Endothelial cell of umbilical vein (primary cell): Measurements from ENCODE around the gene AP4M1.

ENCODE experiments used
- EZH2 ChIP-seq: IDR thresholded peaks from 2 replicates; pipeline ENCODE4 v1.6.1; 2012; ENCODE audit warnings: borderline replicate concordance, low read depth, mild to moderate bottlenecking, moderate library complexity, low read length, inconsistent platforms; ENCODE audit not compliant: severe bottlenecking
- POLR2A ChIP-seq: IDR thresholded peaks from 2 replicates; pipeline ENCODE4 v1.6.1; 2012; ENCODE audit warnings: low read depth, mild to moderate bottlenecking, control low read depth, low read length
- POLR2AphosphoS5 ChIP-seq: IDR thresholded peaks from 2 replicates; pipeline ENCODE4 v1.6.1; 2012; ENCODE audit warnings: low read depth, mild to moderate bottlenecking, control low read depth, low read length, moderate library complexity; ENCODE audit not compliant: insufficient read depth
- TF ChIP-seq, protein P1 (sequence below), 2 donors: IDR thresholded peaks; 1 replicate in 1 of 2; 2 replicates in 1 of 2; pipeline ENCODE4 v1.5.1; 2011; ENCODE audit warnings: low read length in 2 of 2, mild to moderate bottlenecking in 2 of 2, moderate library complexity in 2 of 2, control low read depth in 1 of 2, inconsistent platforms in 1 of 2, low read depth in 1 of 2; ENCODE audit not compliant: insufficient read depth in 1 of 2; ENCODE audit errors: extremely low read depth in 1 of 2

DNA sequence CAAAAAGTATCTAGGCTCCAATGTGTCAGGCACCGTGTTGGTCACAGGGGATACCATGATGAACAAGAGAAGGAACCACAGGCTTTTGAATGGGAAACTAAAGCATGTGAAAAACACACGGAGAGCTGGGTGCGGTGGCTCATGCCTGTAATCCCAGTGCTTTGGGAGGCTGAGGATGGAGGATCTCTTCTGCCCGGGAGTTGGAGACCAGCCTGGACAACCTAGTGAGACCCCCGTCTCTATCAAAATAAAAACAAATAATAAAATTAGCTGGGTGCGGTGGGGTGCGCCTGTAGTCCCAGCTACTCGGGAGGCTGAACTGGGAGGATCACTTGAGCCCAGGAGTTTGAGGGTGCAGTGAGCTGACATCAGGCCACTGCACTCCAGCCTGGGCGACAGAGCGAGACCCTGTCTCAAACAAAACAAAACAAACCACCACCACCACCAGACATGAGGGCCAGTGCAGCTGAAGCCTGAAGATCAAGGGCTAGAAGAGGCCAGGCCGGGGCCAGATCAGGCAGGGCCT lies 13.3 kb upstream of the AP4M1 start:
- TF ChIP-seq EZH2, result no peak
- no peak for TF ChIP-seq POLR2A
- TF ChIP-seq, protein P1, sequence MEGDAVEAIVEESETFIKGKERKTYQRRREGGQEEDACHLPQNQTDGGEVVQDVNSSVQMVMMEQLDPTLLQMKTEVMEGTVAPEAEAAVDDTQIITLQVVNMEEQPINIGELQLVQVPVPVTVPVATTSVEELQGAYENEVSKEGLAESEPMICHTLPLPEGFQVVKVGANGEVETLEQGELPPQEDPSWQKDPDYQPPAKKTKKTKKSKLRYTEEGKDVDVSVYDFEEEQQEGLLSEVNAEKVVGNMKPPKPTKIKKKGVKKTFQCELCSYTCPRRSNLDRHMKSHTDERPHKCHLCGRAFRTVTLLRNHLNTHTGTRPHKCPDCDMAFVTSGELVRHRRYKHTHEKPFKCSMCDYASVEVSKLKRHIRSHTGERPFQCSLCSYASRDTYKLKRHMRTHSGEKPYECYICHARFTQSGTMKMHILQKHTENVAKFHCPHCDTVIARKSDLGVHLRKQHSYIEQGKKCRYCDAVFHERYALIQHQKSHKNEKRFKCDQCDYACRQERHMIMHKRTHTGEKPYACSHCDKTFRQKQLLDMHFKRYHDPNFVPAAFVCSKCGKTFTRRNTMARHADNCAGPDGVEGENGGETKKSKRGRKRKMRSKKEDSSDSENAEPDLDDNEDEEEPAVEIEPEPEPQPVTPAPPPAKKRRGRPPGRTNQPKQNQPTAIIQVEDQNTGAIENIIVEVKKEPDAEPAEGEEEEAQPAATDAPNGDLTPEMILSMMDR (IDR thresholded peaks at IDR 0.05; ENCODE audit: extremely low read depth in 1 of 2, insufficient read depth in 1 of 2, low read depth in 1 of 2, low read length in 2 of 2), result no peak
- no peak for TF ChIP-seq POLR2AphosphoS5
